Measurements from ENCODE around the gene FBXO8. TPM values are rescaled to one million over a fixed set of nuclear protein-coding genes. Genes with fewer than 3 reads are reported as not detected.

FBXO8 gene
- total RNA-seq, 1 experiment from 2014 or later = 16.7 TPM

DNA sequence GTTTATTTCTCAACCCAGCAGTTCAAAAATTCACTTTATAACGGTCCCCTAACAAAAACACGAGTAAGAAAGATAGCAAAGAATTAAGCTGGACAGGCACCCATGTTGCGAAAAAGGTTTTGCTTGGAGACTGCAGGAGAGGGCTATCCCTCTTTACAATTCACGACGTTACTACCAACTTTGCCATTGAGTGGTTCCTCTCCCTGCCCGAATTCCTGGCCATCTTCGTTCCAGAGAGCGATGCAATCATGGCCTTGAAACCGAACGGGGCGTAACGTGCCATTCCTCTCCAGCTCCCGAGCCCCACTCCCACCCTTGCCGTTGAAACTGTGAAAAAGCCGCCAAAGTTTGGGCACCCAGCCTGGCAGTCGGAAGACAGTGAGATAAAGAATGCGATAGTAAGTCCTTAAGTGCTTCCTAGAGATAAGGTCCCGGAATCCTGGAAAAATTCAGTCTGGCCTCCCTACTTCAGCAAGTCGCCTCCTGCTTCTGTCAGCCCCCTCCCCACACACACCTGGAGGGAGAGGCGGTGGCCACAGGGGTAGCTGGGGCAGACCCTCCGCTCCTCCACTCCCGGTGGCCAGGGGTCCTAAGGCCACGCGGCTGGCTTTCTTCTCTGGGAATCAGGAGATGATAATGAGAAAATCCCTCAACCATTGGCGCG lies 65.2 kb downstream of the FBXO8 start:
- no peak overlapping the region for H3K4me3 ChIP-seq
- no peaks in the 10 kb centered on the region for H3K4me1 ChIP-seq (replicated peaks; ENCODE audit: insufficient read depth)
- no peaks in the 10 kb centered on the region for H3F3A ChIP-seq (ENCODE audit: insufficient read depth, low read depth)
- no peak for DNase-seq
- no peak overlapping the region for H3K4me2 ChIP-seq
- no peaks in the 10 kb centered on the region for H3K27me3 ChIP-seq (ENCODE audit: insufficient read depth, low read depth)
- no peaks in the 10 kb centered on the region for H4K20me1 ChIP-seq (ENCODE audit: insufficient read depth)
- POLR2A ChIA-PET (ENCODE audit: unreplicated experiment) = no interaction called here
- H3K9me2 ChIP-seq (ENCODE audit: insufficient read depth) = no peaks in the 10 kb centered on the region
- BruUV-seq (replicated peaks) = no TSS peak
- no peaks in the 10 kb centered on the region for H3K79me2 ChIP-seq (ENCODE audit: low read depth)
- H3K36me3 ChIP-seq (ENCODE audit: low read depth) = no peaks in the 10 kb centered on the region
- TF ChIP-seq EZH2 (IDR thresholded peaks at IDR 0.05; ENCODE audit: low read depth) = no peak
- TF ChIP-seq, protein P1, sequence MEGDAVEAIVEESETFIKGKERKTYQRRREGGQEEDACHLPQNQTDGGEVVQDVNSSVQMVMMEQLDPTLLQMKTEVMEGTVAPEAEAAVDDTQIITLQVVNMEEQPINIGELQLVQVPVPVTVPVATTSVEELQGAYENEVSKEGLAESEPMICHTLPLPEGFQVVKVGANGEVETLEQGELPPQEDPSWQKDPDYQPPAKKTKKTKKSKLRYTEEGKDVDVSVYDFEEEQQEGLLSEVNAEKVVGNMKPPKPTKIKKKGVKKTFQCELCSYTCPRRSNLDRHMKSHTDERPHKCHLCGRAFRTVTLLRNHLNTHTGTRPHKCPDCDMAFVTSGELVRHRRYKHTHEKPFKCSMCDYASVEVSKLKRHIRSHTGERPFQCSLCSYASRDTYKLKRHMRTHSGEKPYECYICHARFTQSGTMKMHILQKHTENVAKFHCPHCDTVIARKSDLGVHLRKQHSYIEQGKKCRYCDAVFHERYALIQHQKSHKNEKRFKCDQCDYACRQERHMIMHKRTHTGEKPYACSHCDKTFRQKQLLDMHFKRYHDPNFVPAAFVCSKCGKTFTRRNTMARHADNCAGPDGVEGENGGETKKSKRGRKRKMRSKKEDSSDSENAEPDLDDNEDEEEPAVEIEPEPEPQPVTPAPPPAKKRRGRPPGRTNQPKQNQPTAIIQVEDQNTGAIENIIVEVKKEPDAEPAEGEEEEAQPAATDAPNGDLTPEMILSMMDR (conservative IDR thresholded peaks at IDR 0.05) = no peak
- no peaks in the 10 kb centered on the region for H3K9me3 ChIP-seq (ENCODE audit: insufficient read depth, low read depth)
- H3K27ac ChIP-seq = no peak overlapping the region
- H2AFZ ChIP-seq = no peak overlapping the region
- CTCF ChIA-PET = no interaction called here
- intact Hi-C loops (cut with micrococcal nuclease; ENCODE audit: unreplicated experiment) = no loop called here

- Histone ChIP-seq H3K9me2 (ENCODE audit: insufficient read depth) (no peaks in the 10 kb centered on the region), H3K4me3 (no peak overlapping the region), H2AFZ (no peak overlapping the region), H3K79me2 (ENCODE audit: low read depth) (no peaks in the 10 kb centered on the region), H3K9me3 (ENCODE audit: insufficient read depth, low read depth) (no peaks in the 10 kb centered on the region), H4K20me1 (ENCODE audit: insufficient read depth) (no peaks in the 10 kb centered on the region), H3K4me2 (no peak overlapping the region), H3K36me3 (ENCODE audit: low read depth) (no peaks in the 10 kb centered on the region), H3K27ac (no peak overlapping the region), H3K27me3 (ENCODE audit: insufficient read depth, low read depth) (no peaks in the 10 kb centered on the region), H3K4me1 (replicated peaks; ENCODE audit: insufficient read depth) (no peaks in the 10 kb centered on the region), H3F3A (ENCODE audit: insufficient read depth, low read depth) (no peaks in the 10 kb centered on the region)
- ChIA-PET POLR2A (ENCODE audit: unreplicated experiment) (no interaction called here), CTCF (no interaction called here)
- intact Hi-C loops (cut with micrococcal nuclease; ENCODE audit: unreplicated experiment) = no loop called here
- peak in 1 of 2 experiments; percentile 4 for DNase-seq
- no TSS peak for BruUV-seq (replicated peaks)
- TF ChIP-seq EZH2 (IDR thresholded peaks at IDR 0.05; ENCODE audit: low read depth) = no peak
- TF ChIP-seq, protein P1 (conservative IDR thresholded peaks at IDR 0.05) = no peak
These were observed 66.0 kb downstream of the FBXO8 start for GRCh38 chr4:174217273-174218126.

- TF ChIP-seq, protein P1 (conservative IDR thresholded peaks at IDR 0.05) = no peak
- no peak for TF ChIP-seq EZH2 (IDR thresholded peaks at IDR 0.05; ENCODE audit: low read depth)
- Histone ChIP-seq H3K79me2 (ENCODE audit: low read depth) (no peaks in the 10 kb centered on the region), H3K9me2 (ENCODE audit: insufficient read depth) (no peaks in the 10 kb centered on the region), H2AFZ (no peak overlapping the region), H3K27ac (no peak overlapping the region), H3K4me1 (replicated peaks; ENCODE audit: insufficient read depth) (no peaks in the 10 kb centered on the region), H3K27me3 (ENCODE audit: insufficient read depth, low read depth) (no peaks in the 10 kb centered on the region), H3F3A (ENCODE audit: insufficient read depth, low read depth) (no peaks in the 10 kb centered on the region), H3K9me3 (ENCODE audit: insufficient read depth, low read depth) (no peaks in the 10 kb centered on the region), H3K4me2 (no peak overlapping the region), H3K4me3 (no peak overlapping the region), H4K20me1 (ENCODE audit: insufficient read depth) (no peaks in the 10 kb centered on the region), H3K36me3 (ENCODE audit: low read depth) (no peaks in the 10 kb centered on the region)
- intact Hi-C loops (cut with micrococcal nuclease; ENCODE audit: unreplicated experiment) = no loop called here
- CTCF ChIA-PET = no interaction called here
- POLR2A ChIA-PET (ENCODE audit: unreplicated experiment) = no interaction called here
- no peak for DNase-seq
- BruUV-seq (replicated peaks) = no TSS peak
These were observed 66.6 kb downstream of the FBXO8 start for GRCh38 chr4:174216799-174217272.
